Activated CD8-positive, alpha-beta T cell treated with anti-CD3 and anti-CD28 coated beads for 36 hours (primary cell): ENCODE data around the gene PRDM16. TPM values are rescaled to one million over a fixed set of nuclear protein-coding genes. Genes with fewer than 3 reads are reported as not detected.

Experiments
- ATAC-seq: fragments of 200-7000 bp; cut with Tn5 transposase; one replicate; pipeline ENCODE4 v1.10.0; 2021; ENCODE audit warnings: mild to moderate bottlenecking, moderate library complexity
- CTCF ChIA-PET: fragments of 350-600 bp; sonication (Branson Sonifier 250); formaldehyde crosslinking; loops from one replicate; lab custom pipeline; 2021; ENCODE audit warnings: antibody characterized with exemption; lab: Charles Lee
- POLR2A ChIA-PET: fragments of 350-600 bp; sonication (Branson Sonifier 250); formaldehyde crosslinking; loops from one replicate; lab custom pipeline; 2021; ENCODE audit warnings: antibody characterized with exemption; lab: Charles Lee
- DNase-seq: peaks from one replicate; pipeline ENCODE4 v3.0.0-alpha.2; 2020
- H3K27ac Mint-ChIP-seq: one replicate; pipeline ENCODE4 v1.8.0; 2021; ENCODE audit warnings: mild to moderate bottlenecking, mixed read lengths
- H3K27me3 Mint-ChIP-seq: one replicate; pipeline ENCODE4 v1.8.0; 2021; ENCODE audit warnings: mixed read lengths
- H3K36me3 Mint-ChIP-seq: one replicate; pipeline ENCODE4 v1.8.0; 2021; ENCODE audit warnings: low read depth, mixed read lengths
- H3K4me1 Mint-ChIP-seq: one replicate; pipeline ENCODE4 v1.8.0; 2021; ENCODE audit warnings: low read depth, mixed read lengths
- H3K4me3 Mint-ChIP-seq: one replicate; pipeline ENCODE4 v1.8.0; 2021; ENCODE audit warnings: mild to moderate bottlenecking, moderate library complexity, mixed read lengths
- H3K9me3 Mint-ChIP-seq: one replicate; pipeline ENCODE4 v1.8.0; 2021; ENCODE audit warnings: mixed read lengths
- intact Hi-C: fragments of 100-400 bp; cut with micrococcal nuclease; formaldehyde crosslinking; loops from one replicate; pipeline ENCODE4 v1.10.0; 2022
- total RNA-seq, 2 experiments: library from RNA; stranded (reverse); gene quantifications; one replicate each; pipeline ENCODE4 v1.2.3, GENCODE V29; 2021
- TF ChIP-seq, protein P1 (sequence below): fragments of 200-600 bp; IDR thresholded peaks from one replicate; pipeline ENCODE4 v1.8.0; 2022; ENCODE audit warnings: antibody characterized with exemption, mild to moderate bottlenecking

PRDM16 gene
- total RNA-seq, 2 experiments from 2014 or later, result 0.29 to 0.49 TPM

DNA sequence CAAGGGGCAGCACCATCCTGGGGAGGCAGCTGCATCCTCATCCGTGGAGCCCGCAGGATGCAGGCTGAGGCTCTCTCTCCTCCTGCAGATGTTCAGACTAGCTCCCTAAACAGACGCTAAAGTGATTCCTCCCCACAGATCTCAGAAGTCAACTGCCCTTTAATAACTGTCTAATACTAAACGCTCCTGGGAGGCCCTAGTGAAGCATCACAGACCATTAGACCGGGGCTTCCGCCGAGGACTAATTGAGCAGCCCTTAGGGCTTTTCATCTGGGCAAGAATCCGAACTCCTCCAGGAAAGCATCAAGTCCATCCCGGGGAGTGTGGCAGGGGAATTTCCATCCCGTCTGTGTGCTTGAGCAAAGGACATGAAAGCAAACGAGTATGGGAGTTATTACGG is 40.4 kb downstream of the PRDM16 start:
- Mint-ChIP-seq H3K4me3 (no peak overlapping the region), H3K27ac (no peak overlapping the region), H3K36me3 (no peaks in the 10 kb centered on the region), H3K9me3 (no peaks in the 10 kb centered on the region), H3K4me1 (no peaks in the 10 kb centered on the region), H3K27me3 (no peaks in the 10 kb centered on the region)
- ChIA-PET CTCF (no interaction called here), POLR2A (no interaction called here)
- TF ChIP-seq, protein P1, sequence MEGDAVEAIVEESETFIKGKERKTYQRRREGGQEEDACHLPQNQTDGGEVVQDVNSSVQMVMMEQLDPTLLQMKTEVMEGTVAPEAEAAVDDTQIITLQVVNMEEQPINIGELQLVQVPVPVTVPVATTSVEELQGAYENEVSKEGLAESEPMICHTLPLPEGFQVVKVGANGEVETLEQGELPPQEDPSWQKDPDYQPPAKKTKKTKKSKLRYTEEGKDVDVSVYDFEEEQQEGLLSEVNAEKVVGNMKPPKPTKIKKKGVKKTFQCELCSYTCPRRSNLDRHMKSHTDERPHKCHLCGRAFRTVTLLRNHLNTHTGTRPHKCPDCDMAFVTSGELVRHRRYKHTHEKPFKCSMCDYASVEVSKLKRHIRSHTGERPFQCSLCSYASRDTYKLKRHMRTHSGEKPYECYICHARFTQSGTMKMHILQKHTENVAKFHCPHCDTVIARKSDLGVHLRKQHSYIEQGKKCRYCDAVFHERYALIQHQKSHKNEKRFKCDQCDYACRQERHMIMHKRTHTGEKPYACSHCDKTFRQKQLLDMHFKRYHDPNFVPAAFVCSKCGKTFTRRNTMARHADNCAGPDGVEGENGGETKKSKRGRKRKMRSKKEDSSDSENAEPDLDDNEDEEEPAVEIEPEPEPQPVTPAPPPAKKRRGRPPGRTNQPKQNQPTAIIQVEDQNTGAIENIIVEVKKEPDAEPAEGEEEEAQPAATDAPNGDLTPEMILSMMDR, result no peak
- ATAC-seq (no peak), DNase-seq (no peak)
- intact Hi-C loops, result no loop called here

DNA sequence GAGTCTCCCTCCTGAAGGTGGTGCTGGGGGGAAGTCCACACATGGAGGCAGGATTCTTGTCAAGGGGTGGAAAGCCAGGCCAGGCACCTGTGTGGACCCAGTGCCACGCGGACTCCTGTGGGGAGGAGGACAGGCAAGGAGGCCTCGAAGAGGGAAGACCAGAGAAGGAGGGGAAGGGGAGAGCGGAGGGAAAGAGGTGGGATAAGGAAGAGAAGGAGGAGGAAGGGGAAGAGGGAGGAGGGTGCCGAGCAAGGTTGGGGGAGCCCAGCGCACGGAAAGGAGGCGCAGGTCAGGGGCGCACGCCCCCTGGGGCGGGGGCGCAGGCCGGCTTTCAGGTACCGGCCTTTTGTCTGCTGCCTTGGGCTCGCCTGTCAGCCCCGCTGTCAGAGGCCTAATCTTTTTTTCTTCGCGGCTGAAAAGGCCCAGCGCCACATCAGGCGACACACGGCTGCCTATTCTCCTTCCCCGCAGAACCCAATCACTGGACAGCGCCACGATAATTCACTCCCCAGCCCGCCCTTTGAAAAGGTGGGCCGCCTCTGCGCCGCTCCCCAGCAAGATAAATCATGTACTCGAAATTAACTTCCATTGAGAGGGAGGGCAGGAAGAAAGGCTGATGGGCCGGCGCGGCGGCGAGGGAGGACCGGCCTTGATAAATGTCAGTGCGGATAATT is 42.5 kb downstream of the PRDM16 start:
- H3K36me3 Mint-ChIP-seq, result no peaks in the 10 kb centered on the region
- TF ChIP-seq, protein P1, result no peak
- intact Hi-C loops, result no loop called here
- ChIA-PET POLR2A (no interaction called here), CTCF (no interaction called here)
- no peaks in the 10 kb centered on the region for H3K4me1 Mint-ChIP-seq
- DNase-seq (no peak), ATAC-seq (no peak)
- no peaks in the 10 kb centered on the region for H3K9me3 Mint-ChIP-seq
- no peaks in the 10 kb centered on the region for H3K27me3 Mint-ChIP-seq
- H3K4me3 Mint-ChIP-seq, result no peak overlapping the region
- no peak overlapping the region for H3K27ac Mint-ChIP-seq

DNA sequence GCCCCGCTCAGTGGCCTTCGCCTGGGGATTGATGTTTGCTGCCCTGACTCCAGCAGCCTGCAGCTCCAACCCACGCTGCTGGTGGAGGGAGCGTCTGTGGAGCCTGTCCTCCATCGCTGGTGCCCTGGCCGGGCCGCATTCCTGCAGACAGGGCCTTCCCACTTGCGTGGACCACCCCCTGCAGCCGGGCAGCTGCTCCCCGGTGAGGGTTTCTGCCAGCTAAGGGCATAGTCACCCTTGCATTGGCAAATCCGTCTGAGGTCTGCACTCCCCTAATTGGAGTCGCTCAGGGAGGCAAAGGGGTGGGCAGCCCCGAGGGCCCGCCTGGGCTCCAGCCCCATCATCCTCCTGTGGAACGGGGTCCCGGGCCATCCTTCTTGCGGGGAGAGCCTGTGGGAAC is 43.5 kb downstream of the PRDM16 start:
- ChIA-PET CTCF (no interaction called here), POLR2A (no interaction called here)
- Mint-ChIP-seq H3K4me3 (no peak overlapping the region), H3K27ac (no peak overlapping the region), H3K27me3 (no peaks in the 10 kb centered on the region), H3K9me3 (no peaks in the 10 kb centered on the region), H3K36me3 (no peaks in the 10 kb centered on the region), H3K4me1 (no peaks in the 10 kb centered on the region)
- TF ChIP-seq, protein P1, result no peak
- DNase-seq (no peak), ATAC-seq (no peak)
- intact Hi-C loops, result no loop called here

DNA sequence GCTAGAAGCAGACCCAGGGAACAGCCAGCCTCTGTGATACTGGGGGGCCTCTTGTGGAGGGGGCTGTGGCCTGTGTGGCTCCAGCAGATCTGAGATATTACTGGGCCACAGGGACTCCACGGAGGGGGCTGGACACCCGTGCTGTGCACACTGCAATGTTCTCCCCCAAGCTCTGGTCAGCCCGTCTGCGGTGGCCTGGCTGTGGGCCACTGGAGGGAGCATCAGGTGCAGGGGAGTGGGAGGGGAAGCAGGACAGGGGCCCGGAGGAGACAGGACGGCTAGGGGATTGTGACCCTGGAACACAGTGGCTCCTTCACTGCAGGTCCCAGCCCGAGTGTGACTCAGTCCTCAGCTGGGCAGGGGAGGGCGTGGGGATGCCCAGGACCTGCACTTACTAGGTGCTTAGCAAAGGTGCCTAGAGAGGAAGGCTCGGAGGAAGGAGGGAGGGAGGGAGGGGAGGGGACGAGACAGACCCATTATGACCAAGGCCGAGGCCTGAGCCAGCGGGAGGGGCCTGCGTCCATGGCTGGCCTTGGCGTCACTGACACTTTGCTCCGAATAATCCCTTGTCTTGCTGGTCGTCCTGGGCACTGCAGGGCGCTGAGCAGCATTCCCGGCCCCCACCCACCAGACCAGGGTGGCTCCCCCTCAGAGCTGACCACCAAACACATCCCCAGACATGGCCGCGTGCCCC is 44.2 kb downstream of the PRDM16 start:
- intact Hi-C loops, result no loop called here
- Mint-ChIP-seq H3K36me3 (no peaks in the 10 kb centered on the region), H3K9me3 (no peaks in the 10 kb centered on the region), H3K4me1 (no peaks in the 10 kb centered on the region), H3K4me3 (no peak overlapping the region), H3K27me3 (no peaks in the 10 kb centered on the region), H3K27ac (no peak overlapping the region)
- TF ChIP-seq, protein P1, result no peak
- ChIA-PET POLR2A (no interaction called here), CTCF (no interaction called here)
- DNase-seq (no peak), ATAC-seq (no peak)

DNA sequence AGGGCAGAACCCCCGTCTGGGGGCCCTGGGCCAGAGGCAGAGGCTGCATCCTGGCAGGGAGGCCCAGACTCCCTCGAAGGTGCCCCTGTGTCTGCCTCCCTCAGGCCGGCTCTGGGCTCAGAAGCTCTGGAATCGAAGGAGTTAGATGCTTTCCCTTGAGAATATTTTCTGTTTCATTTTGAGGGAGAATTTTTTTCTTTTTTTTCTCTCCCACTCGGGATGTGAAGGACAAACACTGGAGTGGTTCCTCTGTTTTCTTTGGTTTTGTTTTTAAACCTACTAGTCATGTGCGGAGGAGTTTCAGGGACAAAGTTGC is 44.7 kb downstream of the PRDM16 start:
- no peaks in the 10 kb centered on the region for H3K4me1 Mint-ChIP-seq
- DNase-seq (no peak), ATAC-seq (no peak)
- no peaks in the 10 kb centered on the region for H3K36me3 Mint-ChIP-seq
- no peaks in the 10 kb centered on the region for H3K27me3 Mint-ChIP-seq
- no peak overlapping the region for H3K4me3 Mint-ChIP-seq
- no peaks in the 10 kb centered on the region for H3K9me3 Mint-ChIP-seq
- intact Hi-C loops, result no loop called here
- POLR2A ChIA-PET, result no interaction called here
- CTCF ChIA-PET, result no interaction called here
- TF ChIP-seq, protein P1, result no peak
- H3K27ac Mint-ChIP-seq, result no peak overlapping the region
